GM23338 (cell line): ENCODE results near the gene NOC2L. TPM values are rescaled to one million over a fixed set of nuclear protein-coding genes. Genes with fewer than 3 reads are reported as not detected.

Experiments used
- ATAC-seq: fragments of 200-7000 bp; cut with Tn5 transposase; 3 replicates; pipeline ENCODE4 v1.9.1; 2020
- DNase-seq: peaks from one replicate; pipeline ENCODE4 v3.0.0-alpha.2; 2015; ENCODE audit warnings: low spot score
- H2AFZ ChIP-seq: fragments of 200-600 bp; sonication (generic); 2 replicates; pipeline ENCODE4 v1.8.0; 2016; ENCODE audit warnings: antibody characterized with exemption, mild to moderate bottlenecking, moderate library complexity
- H3F3A ChIP-seq: fragments of 200-600 bp; sonication (generic); replicated peaks from 2 replicates; pipeline ENCODE4 v1.8.0; 2017; ENCODE audit warnings: antibody characterized with exemption, mixed run types, low read depth
- H3K27ac ChIP-seq: fragments of 200-600 bp; sonication (generic); 2 replicates; pipeline ENCODE4 v1.6.1; 2016; ENCODE audit warnings: low read depth
- H3K27me3 ChIP-seq: fragments of 200-600 bp; sonication (generic); 2 replicates; pipeline ENCODE4 v1.8.0; 2016; ENCODE audit warnings: mild to moderate bottlenecking, mixed run types, moderate library complexity; ENCODE audit not compliant: insufficient read depth
- H3K36me3 ChIP-seq: fragments of 200-600 bp; sonication (generic); 2 replicates; pipeline ENCODE4 v1.8.0; 2016; ENCODE audit warnings: mild to moderate bottlenecking; ENCODE audit not compliant: insufficient read depth
- H3K4me1 ChIP-seq: fragments of 200-600 bp; sonication (generic); 2 replicates; pipeline ENCODE4 v1.8.0; 2016; ENCODE audit warnings: mild to moderate bottlenecking, moderate library complexity; ENCODE audit not compliant: insufficient read depth
- H3K4me2 ChIP-seq: fragments of 200-600 bp; sonication (generic); 2 replicates; pipeline ENCODE4 v1.7.1; 2017; ENCODE audit warnings: mixed run types
- H3K4me3 ChIP-seq: fragments of 200-600 bp; sonication (generic); 2 replicates; pipeline ENCODE4 v1.6.1; 2016; ENCODE audit warnings: mixed run types
- H3K79me2 ChIP-seq: fragments of 200-600 bp; sonication (generic); replicated peaks from 2 replicates; pipeline ENCODE4 v1.8.0; 2017; ENCODE audit warnings: mild to moderate bottlenecking; ENCODE audit not compliant: insufficient read depth
- H3K9me2 ChIP-seq: fragments of 200-600 bp; sonication (generic); 2 replicates; pipeline ENCODE4 v1.8.0; 2017; ENCODE audit not compliant: insufficient read depth
- H4K20me1 ChIP-seq: fragments of 200-600 bp; sonication (generic); replicated peaks from 2 replicates; pipeline ENCODE4 v1.8.0; 2017; ENCODE audit warnings: mild to moderate bottlenecking; ENCODE audit not compliant: insufficient read depth
- H3K27ac Mint-ChIP-seq: 2 replicates; pipeline ENCODE4 v1.8.0; 2020; ENCODE audit warnings: inconsistent platforms, mild to moderate bottlenecking, moderate library complexity, mixed read lengths
- H3K27me3 Mint-ChIP-seq: 3 replicates; pipeline ENCODE4 v1.8.0; 2022; ENCODE audit warnings: low read depth, mild to moderate bottlenecking, moderate library complexity, mixed read lengths, inconsistent platforms; ENCODE audit not compliant: insufficient read depth, poor library complexity
- H3K36me3 Mint-ChIP-seq: 3 replicates; pipeline ENCODE4 v1.8.0; 2021; ENCODE audit warnings: low read depth, mild to moderate bottlenecking, inconsistent platforms, moderate library complexity, mixed read lengths
- H3K4me1 Mint-ChIP-seq: 3 replicates; pipeline ENCODE4 v1.8.0; 2020; ENCODE audit warnings: mild to moderate bottlenecking, inconsistent platforms, mixed read lengths
- H3K4me3 Mint-ChIP-seq: 3 replicates; pipeline ENCODE4 v1.8.0; 2021; ENCODE audit warnings: moderate library complexity, mild to moderate bottlenecking, inconsistent platforms, mixed read lengths
- H3K9me3 Mint-ChIP-seq: 3 replicates; pipeline ENCODE4 v1.8.0; 2020; ENCODE audit warnings: moderate library complexity, mild to moderate bottlenecking, inconsistent platforms, mixed read lengths
- JUNB ChIP-seq: IDR thresholded peaks from one replicate; pipeline ENCODE4 v1.6.1; 2016; ENCODE audit warnings: antibody characterized with exemption; ENCODE audit not compliant: unreplicated experiment
- POLR2AphosphoS5 ChIP-seq: IDR thresholded peaks from 2 replicates; pipeline ENCODE4 v1.6.1; 2016; ENCODE audit warnings: antibody characterized with exemption, low read depth
- ZNF114 ChIP-seq: fragments of 250-450 bp; sonication (Bioruptor Pico); IDR thresholded peaks from 2 replicates; pipeline ENCODE4 v1.5.0; 2020; ENCODE audit warnings: mild to moderate bottlenecking, moderate library complexity
- polyA plus RNA-seq: library from polyadenylated mRNA; unstranded; fragments of >200 nt; fragmentation: Nextera tagmentation; extraction: Ambion mirVana; gene quantifications from 2 replicates; pipeline ENCODE4 v1.2.1, GENCODE V29; 2016
- total RNA-seq: library from RNA; depleted of rRNA; stranded (reverse); fragments of >200 nt; shearing (Covaris generic); gene quantifications from 2 replicates; pipeline ENCODE4 v1.2.3, GENCODE V29; 2014
- TF ChIP-seq, protein P1 (sequence below), 2 experiments: fragments of 200-600 bp in 1 of 2; sonication (generic) in 1 of 2; conservative IDR thresholded peaks; 2 replicates each; pipeline versions ENCODE4 v1.5.1 to v1.6.1; 2016 to 2017; ENCODE audit warnings: antibody characterized with exemption in 2 of 2, low read depth in 2 of 2, mild to moderate bottlenecking in 2 of 2, moderate library complexity in 1 of 2
- TF ChIP-seq, protein P2 (sequence below): IDR thresholded peaks from 2 replicates; pipeline ENCODE4 v1.6.1; 2016; ENCODE audit warnings: antibody characterized with exemption
- TF ChIP-seq, protein P3 (sequence below): IDR thresholded peaks from one replicate; pipeline ENCODE4 v1.6.1; 2018; ENCODE audit warnings: antibody characterized with exemption; ENCODE audit not compliant: unreplicated experiment

Gene NOC2L
- total and polyA plus RNA-seq, 2 experiments from 2014 or later, result 79.3 to 125 TPM

DNA sequence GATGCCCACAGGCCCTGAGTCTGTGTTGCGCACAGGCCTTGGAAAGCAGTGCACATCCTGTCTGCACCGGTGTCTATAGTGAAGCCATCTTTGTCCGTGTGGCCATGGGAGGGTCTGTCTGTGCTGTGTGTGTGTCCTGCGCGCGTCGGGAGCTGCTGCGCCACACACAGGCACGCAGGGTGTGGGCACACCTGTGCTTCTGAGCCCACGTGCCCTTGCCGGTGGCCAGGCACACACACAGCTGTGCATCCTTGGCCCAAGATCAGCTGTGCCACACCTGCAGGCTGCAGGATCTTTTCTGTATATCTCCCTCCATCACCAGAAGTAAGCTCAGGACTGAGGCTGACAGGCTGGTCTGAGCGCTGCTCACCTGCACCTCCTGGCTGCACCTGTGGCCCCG is 38.5 kb downstream of the NOC2L start (continued):
- TF ChIP-seq, protein P1, sequence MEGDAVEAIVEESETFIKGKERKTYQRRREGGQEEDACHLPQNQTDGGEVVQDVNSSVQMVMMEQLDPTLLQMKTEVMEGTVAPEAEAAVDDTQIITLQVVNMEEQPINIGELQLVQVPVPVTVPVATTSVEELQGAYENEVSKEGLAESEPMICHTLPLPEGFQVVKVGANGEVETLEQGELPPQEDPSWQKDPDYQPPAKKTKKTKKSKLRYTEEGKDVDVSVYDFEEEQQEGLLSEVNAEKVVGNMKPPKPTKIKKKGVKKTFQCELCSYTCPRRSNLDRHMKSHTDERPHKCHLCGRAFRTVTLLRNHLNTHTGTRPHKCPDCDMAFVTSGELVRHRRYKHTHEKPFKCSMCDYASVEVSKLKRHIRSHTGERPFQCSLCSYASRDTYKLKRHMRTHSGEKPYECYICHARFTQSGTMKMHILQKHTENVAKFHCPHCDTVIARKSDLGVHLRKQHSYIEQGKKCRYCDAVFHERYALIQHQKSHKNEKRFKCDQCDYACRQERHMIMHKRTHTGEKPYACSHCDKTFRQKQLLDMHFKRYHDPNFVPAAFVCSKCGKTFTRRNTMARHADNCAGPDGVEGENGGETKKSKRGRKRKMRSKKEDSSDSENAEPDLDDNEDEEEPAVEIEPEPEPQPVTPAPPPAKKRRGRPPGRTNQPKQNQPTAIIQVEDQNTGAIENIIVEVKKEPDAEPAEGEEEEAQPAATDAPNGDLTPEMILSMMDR (conservative IDR thresholded peaks at IDR 0.05; ENCODE audit: low read depth in 2 of 2), result peak in 1 of 2 experiments; percentile 23; a peak in 2 of 4 replicates
- TF ChIP-seq, protein P2, sequence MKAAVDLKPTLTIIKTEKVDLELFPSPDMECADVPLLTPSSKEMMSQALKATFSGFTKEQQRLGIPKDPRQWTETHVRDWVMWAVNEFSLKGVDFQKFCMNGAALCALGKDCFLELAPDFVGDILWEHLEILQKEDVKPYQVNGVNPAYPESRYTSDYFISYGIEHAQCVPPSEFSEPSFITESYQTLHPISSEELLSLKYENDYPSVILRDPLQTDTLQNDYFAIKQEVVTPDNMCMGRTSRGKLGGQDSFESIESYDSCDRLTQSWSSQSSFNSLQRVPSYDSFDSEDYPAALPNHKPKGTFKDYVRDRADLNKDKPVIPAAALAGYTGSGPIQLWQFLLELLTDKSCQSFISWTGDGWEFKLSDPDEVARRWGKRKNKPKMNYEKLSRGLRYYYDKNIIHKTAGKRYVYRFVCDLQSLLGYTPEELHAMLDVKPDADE, result no peak
- TF ChIP-seq JUNB, result no peak
- TF ChIP-seq POLR2AphosphoS5, result no peak

DNA sequence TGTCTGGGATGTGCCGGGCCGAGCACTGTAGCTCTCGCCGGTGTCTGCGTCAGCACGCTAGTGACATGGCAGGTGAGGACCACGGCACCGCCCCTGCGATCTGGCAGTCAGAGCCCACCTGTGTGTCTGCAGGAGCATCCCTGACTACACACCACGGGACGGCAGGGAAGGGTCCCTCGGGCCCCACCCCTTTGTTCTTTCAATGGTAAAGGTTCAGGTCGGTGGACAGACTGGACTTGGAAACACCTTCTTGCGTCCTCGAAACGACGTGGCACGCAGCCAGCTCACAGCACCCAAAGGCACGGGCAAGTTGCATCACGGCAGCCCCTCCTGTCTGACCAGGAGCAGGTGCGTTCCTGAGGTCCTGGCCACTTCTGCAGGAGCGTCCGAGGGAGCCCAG is 39.0 kb downstream of the NOC2L start:
- peaks cover 91% of the 10 kb centered on the region for H3K27me3 ChIP-seq
- H3K36me3 ChIP-seq, result no peaks in the 10 kb centered on the region
- H3K27ac ChIP-seq, result no peak overlapping the region
- no peak overlapping the region for H3K4me3 ChIP-seq
- H3K4me3 Mint-ChIP-seq, result no peak overlapping the region
- DNase-seq (no peak), ATAC-seq (no peak)
- H2AFZ ChIP-seq, result no peak overlapping the region
- H3K4me1 Mint-ChIP-seq, result peaks cover 17% of the 10 kb centered on the region
- no peak overlapping the region for H3K27ac Mint-ChIP-seq
- H3K9me2 ChIP-seq, result no peaks in the 10 kb centered on the region
- H3K27me3 Mint-ChIP-seq, result peaks cover 67% of the 10 kb centered on the region
- H3F3A ChIP-seq, result no peaks in the 10 kb centered on the region
- H3K4me1 ChIP-seq, result peaks cover 6% of the 10 kb centered on the region; the same call in 1 of the 2 replicates
- TF ChIP-seq POLR2AphosphoS5 (no peak), ZNF114 (CRISPR knock-in tag) (no peak)
- TF ChIP-seq, protein P3, sequence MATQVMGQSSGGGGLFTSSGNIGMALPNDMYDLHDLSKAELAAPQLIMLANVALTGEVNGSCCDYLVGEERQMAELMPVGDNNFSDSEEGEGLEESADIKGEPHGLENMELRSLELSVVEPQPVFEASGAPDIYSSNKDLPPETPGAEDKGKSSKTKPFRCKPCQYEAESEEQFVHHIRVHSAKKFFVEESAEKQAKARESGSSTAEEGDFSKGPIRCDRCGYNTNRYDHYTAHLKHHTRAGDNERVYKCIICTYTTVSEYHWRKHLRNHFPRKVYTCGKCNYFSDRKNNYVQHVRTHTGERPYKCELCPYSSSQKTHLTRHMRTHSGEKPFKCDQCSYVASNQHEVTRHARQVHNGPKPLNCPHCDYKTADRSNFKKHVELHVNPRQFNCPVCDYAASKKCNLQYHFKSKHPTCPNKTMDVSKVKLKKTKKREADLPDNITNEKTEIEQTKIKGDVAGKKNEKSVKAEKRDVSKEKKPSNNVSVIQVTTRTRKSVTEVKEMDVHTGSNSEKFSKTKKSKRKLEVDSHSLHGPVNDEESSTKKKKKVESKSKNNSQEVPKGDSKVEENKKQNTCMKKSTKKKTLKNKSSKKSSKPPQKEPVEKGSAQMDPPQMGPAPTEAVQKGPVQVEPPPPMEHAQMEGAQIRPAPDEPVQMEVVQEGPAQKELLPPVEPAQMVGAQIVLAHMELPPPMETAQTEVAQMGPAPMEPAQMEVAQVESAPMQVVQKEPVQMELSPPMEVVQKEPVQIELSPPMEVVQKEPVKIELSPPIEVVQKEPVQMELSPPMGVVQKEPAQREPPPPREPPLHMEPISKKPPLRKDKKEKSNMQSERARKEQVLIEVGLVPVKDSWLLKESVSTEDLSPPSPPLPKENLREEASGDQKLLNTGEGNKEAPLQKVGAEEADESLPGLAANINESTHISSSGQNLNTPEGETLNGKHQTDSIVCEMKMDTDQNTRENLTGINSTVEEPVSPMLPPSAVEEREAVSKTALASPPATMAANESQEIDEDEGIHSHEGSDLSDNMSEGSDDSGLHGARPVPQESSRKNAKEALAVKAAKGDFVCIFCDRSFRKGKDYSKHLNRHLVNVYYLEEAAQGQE, result no peak
- H3K9me3 Mint-ChIP-seq, result no peaks in the 10 kb centered on the region
- H4K20me1 ChIP-seq, result no peaks in the 10 kb centered on the region; the same call in 1 of the 2 replicates
- H3K4me2 ChIP-seq, result no peak overlapping the region
- H3K79me2 ChIP-seq, result no peaks in the 10 kb centered on the region
- H3K36me3 Mint-ChIP-seq, result no peaks in the 10 kb centered on the region
